Panc1 (cell line): ENCODE measurements around the gene CCDC192. TPM values are rescaled to one million over a fixed set of nuclear protein-coding genes. Genes with fewer than 3 reads are reported as not detected.
"Not testable (repeated sequence)": the region's sequence is repeated elsewhere in the genome, so short reads cannot be mapped to it uniquely, and the experiment has no call there.

Source experiments
- ATAC-seq: fragments of 200-7000 bp; cut with Tn5 transposase; 2 replicates; pipeline ENCODE4 v1.9.1; 2020; ENCODE audit warnings: mild to moderate bottlenecking, moderate library complexity
- BruUV-seq: library from RNA; stranded (reverse); fragments of 400-500 nt; replicated peaks from 2 replicates; lab custom pipeline; 2021; lab: Mats Ljungman, UMichigan
- CTCF ChIA-PET: fragments of 300-600 bp; sonication (Branson Sonifier 250); formaldehyde crosslinking; loops from one replicate; lab custom pipeline; 2022; ENCODE audit warnings: antibody characterized with exemption; lab: Charles Lee
- POLR2A ChIA-PET: fragments of 300-600 bp; sonication (Branson Sonifier 250); formaldehyde crosslinking; loops from one replicate; lab custom pipeline; 2022; ENCODE audit warnings: antibody characterized with exemption; lab: Charles Lee
- DNase-seq: peaks from one replicate; pipeline ENCODE4 v3.0.0-alpha.2; 2010; ENCODE audit warnings: low read depth, low spot score
- H3K27ac ChIP-seq: 2 replicates; pipeline ENCODE4 v1.5.1; 2011; ENCODE audit warnings: mild to moderate bottlenecking, low read length, inconsistent platforms
- H3K27me3 ChIP-seq: fragments of 200-500 bp; sonication (Bioruptor generic); 2 replicates; pipeline ENCODE4 v1.6.0; 2014; ENCODE audit warnings: low read length, inconsistent platforms; ENCODE audit not compliant: control insufficient read depth, insufficient read depth
- H3K36me3 ChIP-seq: fragments of 200-500 bp; sonication (Bioruptor generic); 2 replicates; pipeline ENCODE4 v1.5.1; 2014; ENCODE audit warnings: inconsistent platforms, mild to moderate bottlenecking, low read length, moderate library complexity; ENCODE audit not compliant: control insufficient read depth, insufficient read depth
- H3K4me1 ChIP-seq: 2 replicates; pipeline ENCODE4 v1.5.1; 2011; ENCODE audit warnings: inconsistent platforms, mild to moderate bottlenecking, low read length, moderate library complexity; ENCODE audit not compliant: control insufficient read depth, insufficient read depth
- H3K4me3 ChIP-seq, 2 experiments: 2 replicates each; pipeline ENCODE4 v1.5.1; 2011 to 2012; ENCODE audit warnings: low read depth in 2 of 2, low read length in 2 of 2, mild to moderate bottlenecking in 2 of 2, inconsistent platforms in 1 of 2, moderate library complexity in 1 of 2
- H3K9me3 ChIP-seq: fragments of 200-500 bp; sonication (Bioruptor generic); 2 replicates; pipeline ENCODE4 v1.5.1; 2014; ENCODE audit warnings: low read depth, mild to moderate bottlenecking, inconsistent platforms, low read length, moderate library complexity; ENCODE audit not compliant: control insufficient read depth, insufficient read depth
- POLR2AphosphoS5 ChIP-seq: IDR thresholded peaks from 2 replicates; pipeline ENCODE4 v1.6.1; 2012; ENCODE audit warnings: mild to moderate bottlenecking, low read depth, low read length, moderate library complexity
- SIN3A ChIP-seq: IDR thresholded peaks from 2 replicates; pipeline ENCODE4 v1.6.1; 2012; ENCODE audit warnings: low read depth, mild to moderate bottlenecking, low read length, moderate library complexity, borderline replicate concordance; ENCODE audit not compliant: insufficient read depth
- TCF7L2 ChIP-seq: IDR thresholded peaks from 2 replicates; pipeline ENCODE4 v1.6.1; 2011; ENCODE audit warnings: mild to moderate bottlenecking, low read depth, low read length, inconsistent platforms
- in situ Hi-C: cut with HindIII; loops from 2 replicates; pipeline ENCODE4 v1.10.0; 2016; ENCODE audit warnings: low sequenced_read_pairs, low pct_unique_long_range_greater_than_20kb
- intact Hi-C: fragments of 100-400 bp; cut with micrococcal nuclease; formaldehyde crosslinking; loops from one replicate; pipeline ENCODE4 v1.10.0; 2022; ENCODE audit not compliant: unreplicated experiment
- total RNA-seq: library from RNA; stranded (reverse); gene quantifications from one replicate; pipeline ENCODE4 v1.2.1, GENCODE V29; 2021; ENCODE audit not compliant: unreplicated experiment
- TF ChIP-seq, protein P1 (sequence below), 2 experiments: IDR thresholded peaks; 2 replicates each; pipeline ENCODE4 v1.6.1; 2011 to 2012; ENCODE audit warnings: low read depth in 2 of 2, control low read depth in 1 of 2, low read length in 1 of 2, mild to moderate bottlenecking in 1 of 2, moderate library complexity in 1 of 2; ENCODE audit not compliant: insufficient read depth in 1 of 2
- TF ChIP-seq, protein P2 (sequence below): fragments of 450-650 bp; IDR thresholded peaks from 2 replicates; pipeline ENCODE4 v1.5.1; 2017; ENCODE audit warnings: mild to moderate bottlenecking

CCDC192 gene
- total RNA-seq, 1 experiment from 2014 or later: not detected

DNA sequence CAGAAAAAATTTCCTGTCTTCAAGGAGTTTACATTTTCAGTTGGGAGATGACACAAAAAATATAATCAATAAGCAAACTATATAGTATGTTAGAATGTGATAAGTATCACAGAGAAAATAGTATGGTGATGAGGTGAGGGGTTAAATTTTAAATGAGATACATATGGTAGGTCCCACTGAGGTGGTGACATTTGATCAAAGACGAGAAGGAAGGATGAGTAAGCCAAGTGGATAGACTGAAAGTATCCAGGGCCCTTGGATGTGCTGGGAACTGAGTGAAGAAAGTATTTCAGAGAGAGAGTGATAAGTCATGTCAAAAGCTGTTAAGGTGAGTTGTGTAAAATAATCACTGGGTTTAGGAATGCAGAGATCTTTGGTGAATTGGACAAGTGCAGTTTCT is 3.5 kb downstream of the CCDC192 start:
- no TSS peak for BruUV-seq
- TF ChIP-seq TCF7L2 (no peak), POLR2AphosphoS5 (no peak), SIN3A (no peak)
- TF ChIP-seq, protein P1, sequence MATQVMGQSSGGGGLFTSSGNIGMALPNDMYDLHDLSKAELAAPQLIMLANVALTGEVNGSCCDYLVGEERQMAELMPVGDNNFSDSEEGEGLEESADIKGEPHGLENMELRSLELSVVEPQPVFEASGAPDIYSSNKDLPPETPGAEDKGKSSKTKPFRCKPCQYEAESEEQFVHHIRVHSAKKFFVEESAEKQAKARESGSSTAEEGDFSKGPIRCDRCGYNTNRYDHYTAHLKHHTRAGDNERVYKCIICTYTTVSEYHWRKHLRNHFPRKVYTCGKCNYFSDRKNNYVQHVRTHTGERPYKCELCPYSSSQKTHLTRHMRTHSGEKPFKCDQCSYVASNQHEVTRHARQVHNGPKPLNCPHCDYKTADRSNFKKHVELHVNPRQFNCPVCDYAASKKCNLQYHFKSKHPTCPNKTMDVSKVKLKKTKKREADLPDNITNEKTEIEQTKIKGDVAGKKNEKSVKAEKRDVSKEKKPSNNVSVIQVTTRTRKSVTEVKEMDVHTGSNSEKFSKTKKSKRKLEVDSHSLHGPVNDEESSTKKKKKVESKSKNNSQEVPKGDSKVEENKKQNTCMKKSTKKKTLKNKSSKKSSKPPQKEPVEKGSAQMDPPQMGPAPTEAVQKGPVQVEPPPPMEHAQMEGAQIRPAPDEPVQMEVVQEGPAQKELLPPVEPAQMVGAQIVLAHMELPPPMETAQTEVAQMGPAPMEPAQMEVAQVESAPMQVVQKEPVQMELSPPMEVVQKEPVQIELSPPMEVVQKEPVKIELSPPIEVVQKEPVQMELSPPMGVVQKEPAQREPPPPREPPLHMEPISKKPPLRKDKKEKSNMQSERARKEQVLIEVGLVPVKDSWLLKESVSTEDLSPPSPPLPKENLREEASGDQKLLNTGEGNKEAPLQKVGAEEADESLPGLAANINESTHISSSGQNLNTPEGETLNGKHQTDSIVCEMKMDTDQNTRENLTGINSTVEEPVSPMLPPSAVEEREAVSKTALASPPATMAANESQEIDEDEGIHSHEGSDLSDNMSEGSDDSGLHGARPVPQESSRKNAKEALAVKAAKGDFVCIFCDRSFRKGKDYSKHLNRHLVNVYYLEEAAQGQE (IDR thresholded peaks at IDR 0.05; ENCODE audit: insufficient read depth in 1 of 2, low read depth in 2 of 2, low read length in 1 of 2): no peak
- TF ChIP-seq, protein P2, sequence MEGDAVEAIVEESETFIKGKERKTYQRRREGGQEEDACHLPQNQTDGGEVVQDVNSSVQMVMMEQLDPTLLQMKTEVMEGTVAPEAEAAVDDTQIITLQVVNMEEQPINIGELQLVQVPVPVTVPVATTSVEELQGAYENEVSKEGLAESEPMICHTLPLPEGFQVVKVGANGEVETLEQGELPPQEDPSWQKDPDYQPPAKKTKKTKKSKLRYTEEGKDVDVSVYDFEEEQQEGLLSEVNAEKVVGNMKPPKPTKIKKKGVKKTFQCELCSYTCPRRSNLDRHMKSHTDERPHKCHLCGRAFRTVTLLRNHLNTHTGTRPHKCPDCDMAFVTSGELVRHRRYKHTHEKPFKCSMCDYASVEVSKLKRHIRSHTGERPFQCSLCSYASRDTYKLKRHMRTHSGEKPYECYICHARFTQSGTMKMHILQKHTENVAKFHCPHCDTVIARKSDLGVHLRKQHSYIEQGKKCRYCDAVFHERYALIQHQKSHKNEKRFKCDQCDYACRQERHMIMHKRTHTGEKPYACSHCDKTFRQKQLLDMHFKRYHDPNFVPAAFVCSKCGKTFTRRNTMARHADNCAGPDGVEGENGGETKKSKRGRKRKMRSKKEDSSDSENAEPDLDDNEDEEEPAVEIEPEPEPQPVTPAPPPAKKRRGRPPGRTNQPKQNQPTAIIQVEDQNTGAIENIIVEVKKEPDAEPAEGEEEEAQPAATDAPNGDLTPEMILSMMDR: no peak
- ATAC-seq: no peak
- CTCF ChIA-PET: no interaction called here
- Histone ChIP-seq H3K27ac (no peak overlapping the region), H3K36me3 (no peaks in the 10 kb centered on the region), H3K9me3 (no peaks in the 10 kb centered on the region), H3K27me3 (no peaks in the 10 kb centered on the region), H3K4me1 (no peaks in the 10 kb centered on the region), H3K4me3 (no peak overlapping the region)
- intact Hi-C loops: no loop called here
- in situ Hi-C loops: no loop called here
- POLR2A ChIA-PET: no interaction called here
- DNase-seq: no peak

DNA sequence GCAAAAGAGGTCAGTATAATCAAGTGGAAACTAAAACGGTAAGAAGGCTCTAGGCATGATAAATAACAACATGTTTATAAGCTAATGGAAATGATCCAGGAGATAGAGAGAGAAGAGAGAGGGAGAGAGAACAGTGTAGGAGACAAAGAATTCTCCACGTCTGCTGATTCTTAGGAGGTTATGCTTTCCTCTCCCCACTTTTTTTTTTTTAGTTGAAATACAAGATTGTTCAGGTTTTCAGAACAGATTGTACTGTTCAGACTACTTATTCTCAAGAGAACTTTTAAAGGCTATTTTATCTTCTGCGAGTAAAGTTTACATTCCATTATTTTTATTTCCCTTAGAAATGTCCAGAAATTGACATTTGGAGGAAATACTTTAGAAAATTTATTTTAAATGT is 4.0 kb downstream of the CCDC192 start:
- no peak overlapping the region for H3K27ac ChIP-seq
- POLR2A ChIA-PET: no interaction called here
- H3K36me3 ChIP-seq: no peaks in the 10 kb centered on the region
- in situ Hi-C loops: no loop called here
- TF ChIP-seq TCF7L2 (no peak), SIN3A (no peak), POLR2AphosphoS5 (no peak)
- TF ChIP-seq, protein P2: no peak
- TF ChIP-seq, protein P1 (IDR thresholded peaks at IDR 0.05; ENCODE audit: insufficient read depth in 1 of 2, low read depth in 2 of 2, low read length in 1 of 2): no peak
- no peaks in the 10 kb centered on the region for H3K27me3 ChIP-seq
- no peaks in the 10 kb centered on the region for H3K4me1 ChIP-seq
- no TSS peak for BruUV-seq
- intact Hi-C loops: no loop called here
- CTCF ChIA-PET: no interaction called here
- no peaks in the 10 kb centered on the region for H3K9me3 ChIP-seq
- no peak overlapping the region for H3K4me3 ChIP-seq
- DNase-seq: no peak
- no peak for ATAC-seq

DNA sequence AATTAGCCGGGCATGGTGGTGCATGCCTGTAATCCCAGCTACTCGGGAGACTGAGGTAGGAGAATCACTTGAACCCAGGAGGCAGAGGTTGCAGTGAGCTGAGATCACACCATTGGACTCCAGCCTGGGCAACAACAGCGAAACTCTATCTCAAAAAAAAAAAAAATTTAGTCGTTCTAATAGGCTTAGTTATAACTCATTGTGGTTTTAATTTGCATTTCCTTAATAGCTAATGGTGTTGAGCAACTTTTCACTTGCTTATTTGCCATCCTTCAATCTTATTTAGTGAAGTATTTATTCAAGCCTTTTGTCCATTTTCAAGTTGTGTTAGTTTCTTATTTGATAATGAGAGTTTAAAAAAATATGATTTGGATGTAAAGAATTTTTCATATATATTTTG is 9.9 kb downstream of the CCDC192 start:
- CTCF ChIA-PET: interaction anchor here (0.6 kb wide), 1 partner anchor 106 kb away, joined by 3 read pairs; no protein-coding TSS in a partner anchor
- DNase-seq, H3K27ac ChIP-seq, POLR2A ChIA-PET, intact Hi-C loops, in situ Hi-C loops, BruUV-seq, H3K36me3 ChIP-seq, H3K27me3 ChIP-seq, H3K4me1 ChIP-seq, H3K9me3 ChIP-seq, H3K4me3 ChIP-seq, ATAC-seq: not testable (repeated sequence)
